Osteoblast (primary cell): Measurements from ENCODE around the gene RGS16. TPM values are rescaled to one million over a fixed set of nuclear protein-coding genes. Genes with fewer than 3 reads are reported as not detected.

Source experiments
- DNase-seq: peaks from one replicate; pipeline ENCODE4 v3.0.0; 2011; ENCODE audit warnings: low spot score, mixed read lengths; ENCODE audit not compliant: insufficient read length; ENCODE audit errors: missing footprints
- H2AFZ ChIP-seq: 2 replicates; pipeline ENCODE4 v1.6.0; 2011; ENCODE audit warnings: mild to moderate bottlenecking, low read length
- H3K27ac ChIP-seq: 2 replicates; pipeline ENCODE4 v1.5.1; 2011; ENCODE audit warnings: mild to moderate bottlenecking, low read depth, low read length, moderate library complexity
- H3K27me3 ChIP-seq: 2 replicates; pipeline ENCODE4 v1.6.0; 2012; ENCODE audit warnings: mild to moderate bottlenecking, control low read depth, inconsistent platforms, low read length, moderate library complexity; ENCODE audit not compliant: insufficient read depth
- H3K36me3 ChIP-seq: 2 replicates; pipeline ENCODE4 v1.5.1; 2011; ENCODE audit warnings: mild to moderate bottlenecking, low read length, control low read depth, moderate library complexity; ENCODE audit not compliant: insufficient read depth
- H3K4me1 ChIP-seq: 2 replicates; pipeline ENCODE4 v1.5.1; 2011; ENCODE audit warnings: mild to moderate bottlenecking, low read length, control low read depth, moderate library complexity; ENCODE audit not compliant: insufficient read depth
- H3K4me2 ChIP-seq: 2 replicates; pipeline ENCODE4 v1.6.0; 2011; ENCODE audit warnings: mild to moderate bottlenecking, low read length; ENCODE audit not compliant: insufficient read depth
- H3K4me3 ChIP-seq: fragments of 200-600 bp; sonication (generic); 3 replicates; pipeline ENCODE4 v1.5.1; 2012; ENCODE audit warnings: mild to moderate bottlenecking, low read length, inconsistent platforms; ENCODE audit not compliant: insufficient read depth
- H3K79me2 ChIP-seq: 2 replicates; pipeline ENCODE4 v1.6.0; 2012; ENCODE audit warnings: mild to moderate bottlenecking, low read length, control low read depth, inconsistent platforms; ENCODE audit not compliant: insufficient read depth
- H3K9me3 ChIP-seq: 2 replicates; pipeline ENCODE4 v1.5.1; 2011; ENCODE audit warnings: low read depth, low read length, control low read depth
- H4K20me1 ChIP-seq: 2 replicates; pipeline ENCODE4 v1.6.0; 2012; ENCODE audit warnings: mild to moderate bottlenecking, low read length, control low read depth; ENCODE audit not compliant: insufficient read depth
- total RNA-seq: library from RNA; depleted of rRNA; stranded (reverse); fragments of >200 nt; gene quantifications from 2 replicates; pipeline ENCODE4 v1.2.3, GENCODE V29; 2012
- TF ChIP-seq, protein P1 (sequence below): IDR thresholded peaks from 2 replicates; pipeline ENCODE4 v1.5.1; 2011; ENCODE audit warnings: mild to moderate bottlenecking, low read depth, low read length, moderate library complexity; ENCODE audit errors: extremely low read depth

Gene RGS16
- total RNA-seq, 1 donor = under 0.01 TPM

DNA sequence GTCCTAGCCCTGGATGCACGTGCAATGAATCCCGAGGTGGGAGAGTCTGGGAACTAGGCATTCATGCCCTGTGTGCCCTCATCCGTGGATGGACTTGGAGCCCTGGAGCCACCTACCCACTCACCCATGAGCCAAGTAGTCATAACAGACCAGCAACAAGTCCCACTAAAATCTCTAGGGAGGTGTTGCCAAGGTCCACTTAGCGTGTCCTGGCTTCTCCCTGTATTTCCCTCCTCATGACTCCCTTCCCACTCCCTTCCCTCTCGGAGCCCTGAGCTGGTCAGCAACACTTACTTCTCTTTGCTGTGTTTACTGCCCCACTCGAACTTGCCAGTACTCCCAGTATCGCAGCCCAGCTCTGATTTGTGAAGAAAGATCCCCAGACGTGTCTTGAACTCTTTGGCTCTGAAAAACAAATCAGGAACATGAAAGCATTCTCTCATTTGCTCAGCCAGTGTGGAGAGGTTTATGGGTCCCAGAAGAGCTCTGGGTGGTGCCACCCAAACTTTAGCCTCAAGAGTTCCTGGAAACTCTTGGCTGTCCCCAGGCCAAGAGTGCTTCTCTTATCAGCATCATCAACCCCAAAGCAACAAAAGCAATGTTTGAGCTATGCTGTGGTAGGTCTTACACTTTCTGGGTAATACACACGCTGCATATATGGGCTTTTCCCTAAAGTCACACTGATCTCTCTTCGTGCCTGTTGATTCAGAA lies 1.1 kb downstream of the RGS16 start:
- Histone ChIP-seq H3K27me3 (peaks cover 3% of the 10 kb centered on the region), H3K4me2 (peak overlapping the region; percentile 81), H3K4me1 (peaks cover 10% of the 10 kb centered on the region), H2AFZ (no peak overlapping the region), H3K9me3 (no peaks in the 10 kb centered on the region), H3K4me3 (no peak overlapping the region), H3K36me3 (no peaks in the 10 kb centered on the region), H3K27ac (no peak overlapping the region), H3K79me2 (no peaks in the 10 kb centered on the region), H4K20me1 (no peaks in the 10 kb centered on the region)
- TF ChIP-seq, protein P1, sequence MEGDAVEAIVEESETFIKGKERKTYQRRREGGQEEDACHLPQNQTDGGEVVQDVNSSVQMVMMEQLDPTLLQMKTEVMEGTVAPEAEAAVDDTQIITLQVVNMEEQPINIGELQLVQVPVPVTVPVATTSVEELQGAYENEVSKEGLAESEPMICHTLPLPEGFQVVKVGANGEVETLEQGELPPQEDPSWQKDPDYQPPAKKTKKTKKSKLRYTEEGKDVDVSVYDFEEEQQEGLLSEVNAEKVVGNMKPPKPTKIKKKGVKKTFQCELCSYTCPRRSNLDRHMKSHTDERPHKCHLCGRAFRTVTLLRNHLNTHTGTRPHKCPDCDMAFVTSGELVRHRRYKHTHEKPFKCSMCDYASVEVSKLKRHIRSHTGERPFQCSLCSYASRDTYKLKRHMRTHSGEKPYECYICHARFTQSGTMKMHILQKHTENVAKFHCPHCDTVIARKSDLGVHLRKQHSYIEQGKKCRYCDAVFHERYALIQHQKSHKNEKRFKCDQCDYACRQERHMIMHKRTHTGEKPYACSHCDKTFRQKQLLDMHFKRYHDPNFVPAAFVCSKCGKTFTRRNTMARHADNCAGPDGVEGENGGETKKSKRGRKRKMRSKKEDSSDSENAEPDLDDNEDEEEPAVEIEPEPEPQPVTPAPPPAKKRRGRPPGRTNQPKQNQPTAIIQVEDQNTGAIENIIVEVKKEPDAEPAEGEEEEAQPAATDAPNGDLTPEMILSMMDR = no peak
- DNase-seq = peak; percentile 87

DNA sequence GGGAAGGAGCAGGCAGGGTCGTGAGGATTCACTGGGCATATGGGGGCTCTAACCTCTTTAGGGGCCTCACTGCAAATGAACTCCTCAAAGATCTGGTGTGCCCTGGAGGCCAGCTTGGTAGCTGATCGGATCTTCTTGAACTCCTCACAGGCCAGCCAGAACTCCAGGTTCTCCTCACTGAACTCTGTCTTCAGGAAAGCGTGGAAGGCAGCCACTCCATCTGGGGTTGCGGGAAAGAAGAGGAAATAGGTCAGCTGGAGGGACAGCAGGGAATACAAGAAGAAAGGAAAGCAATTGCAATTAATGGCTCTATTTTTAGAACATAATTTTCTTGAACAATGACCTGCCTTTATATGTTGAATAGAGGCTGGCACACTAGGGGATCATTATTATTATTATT lies 2.3 kb downstream of the RGS16 start:
- Histone ChIP-seq H2AFZ (no peak overlapping the region), H3K79me2 (no peaks in the 10 kb centered on the region), H4K20me1 (no peaks in the 10 kb centered on the region), H3K4me1 (peaks cover 10% of the 10 kb centered on the region), H3K36me3 (no peaks in the 10 kb centered on the region), H3K4me3 (no peak overlapping the region), H3K27me3 (peaks cover 3% of the 10 kb centered on the region), H3K4me2 (no peak overlapping the region), H3K9me3 (no peaks in the 10 kb centered on the region), H3K27ac (no peak overlapping the region)
- TF ChIP-seq, protein P1 = no peak
- no peak for DNase-seq

DNA sequence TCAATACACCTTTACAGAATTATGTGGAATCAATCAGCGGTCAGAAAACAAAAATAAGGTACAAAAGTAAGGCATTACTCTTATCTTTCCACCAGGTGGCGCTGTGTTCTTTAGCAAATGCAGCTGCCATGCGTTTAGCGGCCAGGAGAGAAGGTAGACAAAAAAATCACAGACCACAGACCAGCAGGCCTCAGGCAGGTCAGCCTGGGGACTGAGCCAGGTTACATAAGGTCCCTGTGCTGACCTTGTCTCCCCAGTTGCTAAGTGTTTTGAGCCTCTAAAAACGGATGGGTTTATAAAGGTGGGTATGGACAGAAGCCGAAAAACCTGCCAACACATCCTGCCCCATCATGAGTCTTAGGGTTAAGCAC lies 2.8 kb downstream of the RGS16 start:
- TF ChIP-seq, protein P1 = peak; percentile 73
- Histone ChIP-seq H3K4me1 (peaks cover 10% of the 10 kb centered on the region), H3K4me2 (no peak overlapping the region)

DNA sequence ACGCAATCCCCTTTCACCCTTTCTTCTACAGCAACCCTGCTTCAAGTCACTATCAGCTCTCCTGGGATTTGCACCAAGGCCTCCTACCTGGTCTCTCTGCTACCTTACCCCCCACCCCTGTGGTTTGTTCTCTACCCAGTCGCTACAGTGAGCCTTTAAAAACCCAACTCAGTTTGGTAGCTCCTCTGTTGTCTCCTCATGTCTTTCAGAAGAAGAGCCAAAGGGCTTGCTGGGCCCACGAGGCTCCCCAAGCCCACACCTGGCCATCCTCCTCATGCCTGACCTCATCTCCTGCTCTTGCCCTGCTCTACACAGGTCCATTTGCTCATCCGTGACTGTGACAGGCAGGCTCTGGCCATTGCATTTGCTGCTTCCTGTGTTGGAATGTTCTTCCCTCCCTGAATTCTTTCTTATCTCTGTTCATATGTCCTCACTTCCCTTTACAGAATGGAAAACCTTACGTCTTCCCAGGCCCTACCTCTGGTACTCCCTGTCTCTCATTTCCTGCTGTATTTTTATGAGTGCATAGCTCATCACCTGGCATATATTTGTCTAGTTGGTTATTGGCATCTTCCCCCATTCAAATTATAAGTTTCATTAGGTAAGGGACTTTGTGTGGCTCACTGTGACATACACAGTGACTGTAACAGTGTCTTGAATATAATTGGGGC lies 3.3 kb downstream of the RGS16 start:
- Histone ChIP-seq H2AFZ (no peak overlapping the region), H3K27me3 (peaks cover 5% of the 10 kb centered on the region), H3K36me3 (no peaks in the 10 kb centered on the region), H3K9me3 (no peaks in the 10 kb centered on the region), H3K4me2 (no peak overlapping the region), H3K27ac (no peak overlapping the region), H3K4me3 (no peak overlapping the region), H3K79me2 (no peaks in the 10 kb centered on the region), H4K20me1 (no peaks in the 10 kb centered on the region), H3K4me1 (peaks cover 10% of the 10 kb centered on the region)
- DNase-seq = no peak
- TF ChIP-seq, protein P1 = no peak

More for the DNA sequence above, 2.8 kb downstream of the RGS16 start:
- Histone ChIP-seq H3K36me3 (no peaks in the 10 kb centered on the region), H3K27ac (no peak overlapping the region), H3K4me3 (no peak overlapping the region), H3K9me3 (no peaks in the 10 kb centered on the region), H4K20me1 (no peaks in the 10 kb centered on the region), H3K27me3 (peaks cover 3% of the 10 kb centered on the region), H2AFZ (no peak overlapping the region), H3K79me2 (no peaks in the 10 kb centered on the region)
- peak; percentile 91 for DNase-seq
